ENCODE results near the gene BCAR3.
"Not testable (repeated sequence)": the region's sequence is repeated elsewhere in the genome, so short reads cannot be mapped to it uniquely, and the experiment has no call there.

The BCAR3 gene

DNA sequence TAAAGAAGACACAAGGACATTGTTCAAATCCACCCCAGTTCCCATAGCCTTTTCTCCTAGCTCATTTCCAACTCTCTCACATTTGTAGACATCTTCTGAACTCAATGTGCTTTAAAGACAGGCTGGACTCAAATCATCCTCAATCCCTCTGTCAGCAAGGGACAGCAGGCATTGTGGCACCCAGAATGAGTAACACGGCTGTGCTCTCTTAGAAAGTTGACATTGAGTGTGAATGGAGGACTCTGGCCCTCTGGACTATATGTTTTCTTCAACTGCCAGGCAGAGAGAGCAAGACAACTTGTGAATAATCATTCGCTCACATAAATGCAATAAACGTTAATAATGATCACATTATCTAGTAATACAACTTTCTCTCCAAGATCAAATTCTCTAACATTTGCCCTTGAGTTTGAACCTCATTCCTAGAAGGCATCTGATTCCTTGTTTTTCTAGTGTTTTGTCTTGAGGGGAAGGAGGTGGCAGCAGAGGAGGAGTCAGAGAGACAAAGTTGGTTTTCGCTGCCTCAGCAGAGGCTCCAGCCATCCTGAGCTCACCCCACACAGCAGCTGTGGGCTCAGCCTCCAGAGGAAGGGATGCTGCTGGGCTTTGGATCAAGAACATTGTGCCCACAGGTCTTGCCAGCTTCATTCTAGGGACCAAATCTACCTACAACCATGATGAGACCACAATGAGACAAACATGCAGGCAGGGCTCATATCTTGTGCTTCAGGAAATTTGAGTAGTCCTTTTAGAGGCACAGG lies 85.1 kb downstream of the BCAR3 start:
- Mint-ChIP-seq H3K4me1 (peaks cover 5% of the 10 kb centered on the region), H3K27me3 (peaks cover 37% of the 10 kb centered on the region), H3K9me3 (no peaks in the 10 kb centered on the region), H3K4me3 (no peak overlapping the region), H3K27ac (ENCODE audit: low read depth) (no peak overlapping the region), H3K36me3 (ENCODE audit: insufficient read depth) (no peaks in the 10 kb centered on the region)
- DNase-seq (ENCODE audit: low spot score in 2 of 2) (no peak), ATAC-seq (replicated peaks; ENCODE audit: extremely low read depth, poor library complexity, severe bottlenecking) (no peak)

DNA sequence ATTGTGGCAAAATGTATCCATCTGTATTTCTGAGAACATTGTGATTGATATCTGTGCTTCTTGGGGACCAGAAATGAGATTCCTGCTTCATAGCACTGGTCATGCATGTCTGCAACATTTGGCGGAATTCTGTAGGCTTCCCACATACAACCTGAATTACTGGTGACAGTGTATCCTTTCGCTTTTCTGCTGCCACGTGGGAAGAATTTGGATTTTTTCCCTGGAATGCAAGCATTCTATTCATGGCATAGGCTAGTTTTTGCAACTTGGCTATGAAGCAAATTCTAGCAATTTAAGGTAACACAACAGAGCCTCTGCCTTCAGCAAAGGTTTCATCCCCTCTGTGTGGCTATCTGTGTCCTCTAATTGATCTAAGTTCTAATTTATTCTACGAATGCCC lies 85.9 kb downstream of the BCAR3 start:
- H3K9me3 Mint-ChIP-seq, result no peaks in the 10 kb centered on the region
- H3K4me1 Mint-ChIP-seq, result peaks cover 5% of the 10 kb centered on the region
- H3K36me3 Mint-ChIP-seq (ENCODE audit: insufficient read depth), result no peaks in the 10 kb centered on the region
- H3K4me3 Mint-ChIP-seq, result no peak overlapping the region
- ATAC-seq (replicated peaks; ENCODE audit: extremely low read depth, poor library complexity, severe bottlenecking) (no peak), DNase-seq (ENCODE audit: low spot score in 2 of 2) (no peak)
- H3K27me3 Mint-ChIP-seq, result peaks cover 37% of the 10 kb centered on the region
- no peak overlapping the region for H3K27ac Mint-ChIP-seq (ENCODE audit: low read depth)

DNA sequence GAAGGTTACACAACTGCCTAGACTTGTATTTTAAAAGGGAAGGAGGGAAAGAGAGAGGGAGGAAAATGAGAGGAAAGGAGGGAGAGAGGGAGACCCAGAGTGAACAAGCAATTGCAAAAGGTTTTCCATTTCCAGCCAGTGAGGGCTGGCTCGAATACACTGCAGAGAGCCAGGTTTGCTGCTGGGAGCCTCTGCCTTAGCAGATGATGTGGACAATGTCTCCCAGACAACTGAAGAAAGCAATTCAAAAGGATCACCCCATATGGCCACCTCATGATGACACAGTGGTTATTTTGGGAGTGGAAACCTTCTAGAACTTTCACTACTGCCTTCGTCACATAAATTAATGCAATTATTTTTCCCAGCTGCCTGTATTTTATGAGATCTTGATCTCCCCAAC lies 86.4 kb downstream of the BCAR3 start:
- Mint-ChIP-seq H3K4me1 (peaks cover 5% of the 10 kb centered on the region), H3K4me3 (no peak overlapping the region), H3K27ac (ENCODE audit: low read depth) (no peak overlapping the region), H3K27me3 (peaks cover 37% of the 10 kb centered on the region), H3K36me3 (ENCODE audit: insufficient read depth) (no peaks in the 10 kb centered on the region), H3K9me3 (no peaks in the 10 kb centered on the region)
- ATAC-seq (replicated peaks; ENCODE audit: extremely low read depth, poor library complexity, severe bottlenecking), result no peak
- no peak for DNase-seq (ENCODE audit: low spot score in 2 of 2)

DNA sequence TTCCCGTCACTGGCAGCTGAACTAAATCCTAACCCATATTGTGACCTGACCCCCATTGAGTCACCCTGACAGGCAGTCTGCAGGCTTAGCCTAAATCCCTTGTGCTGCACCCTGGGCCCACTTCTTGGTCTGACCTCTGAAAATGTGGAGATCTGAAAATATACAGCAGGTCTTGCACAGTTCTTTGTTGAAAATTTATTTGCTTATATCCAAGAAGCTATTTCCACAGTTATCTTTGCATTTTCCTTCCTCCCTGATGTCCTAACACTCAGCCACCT lies 87.1 kb downstream of the BCAR3 start:
- no peak overlapping the region for H3K27ac Mint-ChIP-seq (ENCODE audit: low read depth)
- DNase-seq (ENCODE audit: low spot score in 2 of 2) (no peak), ATAC-seq (replicated peaks; ENCODE audit: extremely low read depth, poor library complexity, severe bottlenecking) (no peak)
- H3K4me1 Mint-ChIP-seq, result peaks cover 5% of the 10 kb centered on the region
- H3K36me3 Mint-ChIP-seq (ENCODE audit: insufficient read depth), result no peaks in the 10 kb centered on the region
- H3K4me3 Mint-ChIP-seq, result no peak overlapping the region
- no peaks in the 10 kb centered on the region for H3K9me3 Mint-ChIP-seq
- peaks cover 37% of the 10 kb centered on the region for H3K27me3 Mint-ChIP-seq

DNA sequence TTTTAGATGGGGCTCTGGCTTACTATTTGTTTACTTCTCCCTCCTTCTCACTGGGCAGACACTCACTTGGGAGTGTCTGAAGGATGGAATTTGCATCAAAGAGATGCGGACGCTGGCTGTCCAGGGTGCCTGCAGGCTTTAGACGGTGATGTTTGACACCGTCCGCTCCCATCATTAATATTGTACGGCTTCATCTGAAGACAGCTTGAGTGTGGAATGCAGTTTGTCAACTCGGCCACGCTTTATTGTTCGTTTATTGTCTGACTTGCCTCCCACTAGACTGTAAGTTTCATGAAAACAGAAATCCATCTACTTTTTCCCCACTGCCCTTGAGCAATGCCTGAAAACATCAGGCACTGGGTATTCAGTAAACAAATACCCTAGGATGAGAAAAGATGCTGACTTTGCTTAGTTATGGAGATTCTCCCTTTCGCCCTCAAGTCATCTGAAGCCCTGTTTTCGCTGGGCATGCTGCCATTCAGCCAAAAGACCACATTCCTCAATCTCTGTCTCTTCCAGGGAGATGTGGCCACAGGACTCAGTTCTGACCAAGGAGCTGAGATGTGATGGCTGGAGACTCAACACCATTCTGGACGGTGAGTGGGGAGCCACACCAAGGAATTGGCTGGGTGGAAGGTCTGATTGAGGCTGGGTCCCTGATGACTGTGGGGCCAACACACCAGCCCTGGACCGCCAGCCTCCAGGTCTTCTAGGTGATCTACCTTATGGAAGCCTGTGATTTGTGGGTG lies 87.6 kb downstream of the BCAR3 start:
- no peak for ATAC-seq (replicated peaks; ENCODE audit: extremely low read depth, poor library complexity, severe bottlenecking)
- no peak overlapping the region for H3K27ac Mint-ChIP-seq (ENCODE audit: low read depth)
- peaks cover 1% of the 10 kb centered on the region for H3K36me3 Mint-ChIP-seq (ENCODE audit: insufficient read depth)
- no peaks in the 10 kb centered on the region for H3K9me3 Mint-ChIP-seq
- H3K27me3 Mint-ChIP-seq, result peaks cover 34% of the 10 kb centered on the region
- DNase-seq (ENCODE audit: low spot score in 2 of 2), result no peak
- H3K4me1 Mint-ChIP-seq, result peaks cover 5% of the 10 kb centered on the region
- no peak overlapping the region for H3K4me3 Mint-ChIP-seq

DNA sequence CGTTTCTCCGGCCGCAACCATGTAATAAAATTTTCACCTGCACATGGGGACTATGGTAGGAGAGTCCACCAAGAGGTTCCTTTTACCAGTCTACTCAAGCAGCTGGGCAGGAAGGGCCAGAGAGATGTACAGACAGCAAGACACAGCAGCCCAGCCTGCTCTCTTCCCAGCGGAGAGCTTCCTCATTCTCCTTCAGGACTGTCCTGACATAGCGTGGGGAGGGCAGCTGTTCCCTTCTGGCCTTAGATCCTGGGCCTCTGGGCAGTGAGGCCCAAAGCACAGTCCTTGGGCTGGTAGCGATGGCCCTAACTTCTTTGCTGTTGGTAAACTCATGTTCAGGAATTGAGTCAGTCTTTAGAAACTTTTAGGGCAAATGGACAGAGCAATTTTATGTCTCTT lies 89.1 kb downstream of the BCAR3 start:
- H3K4me3 Mint-ChIP-seq, result no peak overlapping the region
- peaks cover 19% of the 10 kb centered on the region for H3K27me3 Mint-ChIP-seq
- ATAC-seq (replicated peaks; ENCODE audit: extremely low read depth, poor library complexity, severe bottlenecking) (no peak), DNase-seq (ENCODE audit: low spot score in 2 of 2) (no peak)
- H3K4me1 Mint-ChIP-seq, result peaks cover 5% of the 10 kb centered on the region
- H3K36me3 Mint-ChIP-seq (ENCODE audit: insufficient read depth), result peaks cover 1% of the 10 kb centered on the region
- no peaks in the 10 kb centered on the region for H3K9me3 Mint-ChIP-seq
- no peak overlapping the region for H3K27ac Mint-ChIP-seq (ENCODE audit: low read depth)

DNA sequence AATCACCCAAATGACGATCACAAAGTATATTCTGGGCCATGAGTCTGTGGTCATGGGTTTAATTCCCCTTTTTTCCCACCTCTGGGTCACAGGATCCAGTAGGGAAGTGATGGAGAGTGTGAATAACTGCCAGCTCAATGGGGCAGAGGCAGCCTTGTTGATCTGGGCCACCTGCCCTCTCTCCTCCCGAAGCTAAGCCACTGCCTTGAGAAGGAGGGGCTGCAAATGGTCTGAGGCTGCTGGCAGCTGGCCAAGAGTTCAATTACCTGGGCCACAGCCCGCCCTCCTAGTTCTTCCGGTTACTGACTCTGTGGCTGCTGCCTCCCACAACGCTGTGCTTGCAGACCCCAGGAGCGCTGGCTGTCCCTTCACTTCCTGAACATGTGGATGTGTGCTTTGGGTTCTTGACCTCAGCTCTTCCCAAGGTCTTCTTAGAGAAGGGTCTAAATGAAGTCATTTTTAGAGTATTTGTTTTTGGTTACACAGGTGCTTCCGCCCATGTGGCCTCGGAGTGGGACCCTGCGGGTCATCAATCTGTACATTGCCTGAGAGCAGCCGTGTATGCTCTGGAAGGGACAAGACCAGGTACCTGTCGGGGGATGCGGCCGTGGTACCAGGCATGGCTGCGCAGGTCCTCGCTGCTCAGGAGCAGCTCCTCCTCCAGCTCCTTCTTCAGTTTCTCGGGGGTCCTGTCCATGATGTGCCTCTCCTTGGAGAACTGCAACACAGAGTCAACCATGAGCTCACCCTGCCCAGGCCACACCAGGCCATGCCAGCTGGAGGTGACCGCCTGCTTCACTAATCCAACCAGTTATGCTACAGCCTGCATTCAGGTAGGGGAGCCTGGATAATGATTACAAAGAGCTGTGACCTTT lies 89.7 kb downstream of the BCAR3 start:
- Mint-ChIP-seq H3K9me3 (no peaks in the 10 kb centered on the region), H3K27me3 (peaks cover 16% of the 10 kb centered on the region), H3K4me3 (peak overlapping the region; percentile 41), H3K4me1 (peaks cover 5% of the 10 kb centered on the region), H3K27ac (ENCODE audit: low read depth) (no peak overlapping the region), H3K36me3 (ENCODE audit: insufficient read depth) (peaks cover 1% of the 10 kb centered on the region)
- no peak for DNase-seq (ENCODE audit: low spot score in 2 of 2)
- ATAC-seq (replicated peaks; ENCODE audit: extremely low read depth, poor library complexity, severe bottlenecking), result no peak

DNA sequence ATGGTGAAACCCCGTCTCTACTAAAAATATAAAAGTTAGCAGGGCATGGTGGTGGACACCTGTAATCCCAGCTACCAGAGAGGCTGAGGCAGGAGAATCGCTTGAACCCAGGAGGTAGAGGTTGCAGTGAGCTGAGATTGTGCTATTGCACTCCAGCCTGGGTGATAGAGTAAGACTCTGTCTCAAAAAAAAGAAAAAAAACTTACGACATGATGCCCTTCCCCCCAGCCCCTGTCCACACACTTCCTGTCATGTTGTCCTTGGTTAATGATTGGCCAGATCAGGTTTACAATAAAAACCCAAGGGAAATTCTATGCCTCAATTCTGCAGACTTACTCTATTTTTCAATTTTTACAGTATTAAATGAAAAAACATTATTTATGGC lies 90.4 kb downstream of the BCAR3 start:
- H3K4me1 Mint-ChIP-seq; DNase-seq (ENCODE audit: low spot score in 2 of 2); H3K4me3 Mint-ChIP-seq; H3K27ac Mint-ChIP-seq (ENCODE audit: low read depth); ATAC-seq (replicated peaks; ENCODE audit: extremely low read depth, poor library complexity, severe bottlenecking); H3K9me3 Mint-ChIP-seq; H3K36me3 Mint-ChIP-seq (ENCODE audit: insufficient read depth): not testable (repeated sequence)
- peaks cover 16% of the 10 kb centered on the region for H3K27me3 Mint-ChIP-seq

DNA sequence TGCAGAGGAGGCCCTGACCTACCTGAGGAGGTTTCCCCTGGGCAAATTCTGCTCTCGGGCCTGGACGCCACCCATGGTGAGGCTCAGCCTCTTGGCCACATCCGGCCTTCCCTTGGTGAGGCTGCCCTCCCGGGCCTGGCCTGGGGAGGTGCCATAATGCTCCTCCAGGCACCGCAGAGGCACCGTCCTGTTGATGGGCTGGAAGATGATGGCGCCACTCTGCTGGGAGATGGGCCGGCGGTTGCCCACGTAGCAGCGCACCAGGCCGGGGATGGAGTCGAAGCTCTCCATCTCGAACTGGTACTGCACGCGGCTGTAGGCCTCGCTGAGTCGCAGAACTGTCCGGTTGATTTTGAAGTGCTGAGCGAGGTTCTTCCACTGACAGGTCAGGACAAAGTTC lies 92.7 kb downstream of the BCAR3 start:
- H3K9me3 Mint-ChIP-seq, result no peaks in the 10 kb centered on the region
- no peak for DNase-seq (ENCODE audit: low spot score in 2 of 2)
- peaks cover 1% of the 10 kb centered on the region for H3K36me3 Mint-ChIP-seq (ENCODE audit: insufficient read depth)
- H3K27ac Mint-ChIP-seq (ENCODE audit: low read depth), result no peak overlapping the region
- H3K4me1 Mint-ChIP-seq, result peaks cover 5% of the 10 kb centered on the region
- H3K4me3 Mint-ChIP-seq, result no peak overlapping the region
- ATAC-seq (replicated peaks; ENCODE audit: extremely low read depth, poor library complexity, severe bottlenecking), result no peak
- peaks cover under 1% of the 10 kb centered on the region for H3K27me3 Mint-ChIP-seq

DNA sequence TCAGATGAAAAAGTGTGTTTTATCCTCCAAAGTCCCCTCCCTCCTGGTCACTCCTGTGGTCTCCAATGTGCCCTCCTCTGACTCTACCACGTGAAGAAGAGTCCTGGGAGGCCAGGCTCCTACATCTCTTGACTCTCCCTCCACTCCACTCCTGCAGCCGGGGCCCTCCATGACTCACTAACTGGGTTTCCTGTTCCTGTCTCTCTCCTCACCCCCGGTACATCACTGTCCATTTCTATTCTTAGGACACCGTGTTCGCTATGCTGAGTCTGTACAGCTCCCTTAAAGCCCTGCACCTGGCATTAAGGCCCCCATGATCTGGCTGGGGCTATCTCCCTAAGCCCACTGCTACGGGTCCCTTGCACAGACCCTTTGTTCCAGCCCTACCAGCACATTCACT lies 93.4 kb downstream of the BCAR3 start:
- Mint-ChIP-seq H3K9me3 (no peaks in the 10 kb centered on the region), H3K27ac (ENCODE audit: low read depth) (no peak overlapping the region), H3K36me3 (ENCODE audit: insufficient read depth) (peaks cover 1% of the 10 kb centered on the region), H3K4me1 (peaks cover 5% of the 10 kb centered on the region), H3K4me3 (no peak overlapping the region), H3K27me3 (no peaks in the 10 kb centered on the region)
- no peak for ATAC-seq (replicated peaks; ENCODE audit: extremely low read depth, poor library complexity, severe bottlenecking)
- no peak for DNase-seq (ENCODE audit: low spot score in 2 of 2)

DNA sequence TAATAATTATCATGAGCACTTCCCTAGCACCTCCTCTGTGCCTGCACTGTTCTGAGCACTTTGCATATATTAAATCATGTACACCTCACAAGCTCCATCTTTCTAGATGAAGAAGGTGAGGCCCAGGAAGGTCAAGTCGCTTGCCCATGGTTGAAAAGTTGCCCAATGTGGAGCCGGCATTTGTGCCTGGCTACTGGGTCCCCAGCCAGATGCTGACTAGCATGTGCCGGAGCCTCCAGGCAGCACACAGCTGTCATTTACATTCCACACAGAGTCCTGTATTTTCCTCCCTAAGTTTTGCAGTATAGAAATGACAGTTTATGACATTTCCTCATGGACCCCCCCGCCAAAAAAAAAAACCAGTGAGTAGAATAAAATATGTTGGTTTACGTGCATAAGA lies 94.3 kb downstream of the BCAR3 start:
- ATAC-seq (replicated peaks; ENCODE audit: extremely low read depth, poor library complexity, severe bottlenecking), result no peak
- no peaks in the 10 kb centered on the region for H3K9me3 Mint-ChIP-seq
- no peak overlapping the region for H3K4me3 Mint-ChIP-seq
- H3K36me3 Mint-ChIP-seq (ENCODE audit: insufficient read depth), result peaks cover 1% of the 10 kb centered on the region
- DNase-seq (ENCODE audit: low spot score in 2 of 2), result no peak
- H3K4me1 Mint-ChIP-seq, result peaks cover 5% of the 10 kb centered on the region
- no peak overlapping the region for H3K27ac Mint-ChIP-seq (ENCODE audit: low read depth)
- H3K27me3 Mint-ChIP-seq, result no peaks in the 10 kb centered on the region

DNA sequence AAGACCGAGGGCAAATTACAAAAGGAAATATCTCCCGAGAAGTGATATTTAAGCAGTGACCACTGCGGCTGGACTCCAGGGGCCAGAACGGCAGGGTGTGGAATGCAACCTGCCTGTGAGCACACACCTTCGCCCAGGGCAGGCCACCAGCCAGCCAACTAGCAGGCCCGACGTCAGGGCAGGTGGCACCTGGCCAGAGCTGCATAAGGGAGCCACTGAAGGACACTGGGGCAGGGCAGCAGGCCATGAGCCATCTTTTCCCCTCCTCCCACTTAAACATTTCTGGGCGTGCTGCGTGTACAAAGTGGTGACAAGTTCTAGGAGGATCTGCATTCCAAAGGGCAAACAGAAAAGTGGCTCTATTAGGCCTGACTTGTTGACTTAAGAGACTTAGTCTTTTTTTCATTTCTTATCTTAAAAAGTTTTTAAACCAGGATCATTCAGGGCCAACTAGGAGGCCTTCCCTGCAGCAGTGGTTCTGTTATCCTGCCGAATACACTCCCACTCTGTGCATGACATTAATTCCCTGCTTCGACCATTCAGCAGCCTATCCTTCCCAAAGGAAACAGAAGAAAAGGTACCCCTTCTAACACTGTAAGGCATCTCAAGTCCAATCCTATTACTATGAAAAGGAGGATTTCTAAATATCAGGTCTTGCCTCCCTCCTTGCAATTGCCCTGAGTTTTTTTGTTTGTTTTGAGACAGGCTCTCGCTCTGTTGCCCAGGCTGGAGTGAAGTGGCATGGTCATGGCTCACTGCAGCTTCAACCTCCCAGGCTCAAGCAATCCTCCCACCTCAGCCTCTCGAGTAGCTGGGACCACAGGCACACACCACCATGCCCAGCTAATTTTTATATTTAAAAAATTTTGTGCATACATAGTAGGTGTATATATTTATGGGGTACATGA lies 96.3 kb downstream of the BCAR3 start:
- peaks cover 1% of the 10 kb centered on the region for H3K36me3 Mint-ChIP-seq (ENCODE audit: insufficient read depth)
- H3K27me3 Mint-ChIP-seq, result no peaks in the 10 kb centered on the region
- ATAC-seq (replicated peaks; ENCODE audit: extremely low read depth, poor library complexity, severe bottlenecking), result no peak
- H3K9me3 Mint-ChIP-seq, result no peaks in the 10 kb centered on the region
- no peak overlapping the region for H3K4me3 Mint-ChIP-seq
- H3K4me1 Mint-ChIP-seq, result no peaks in the 10 kb centered on the region
- DNase-seq (ENCODE audit: low spot score in 2 of 2), result no peak
- H3K27ac Mint-ChIP-seq (ENCODE audit: low read depth), result no peak overlapping the region
